Measurements from ENCODE around the gene CASTOR1. TPM values are rescaled to one million over a fixed set of nuclear protein-coding genes. Genes with fewer than 3 reads are reported as not detected.
A peak's percentile ranks its signal among the peaks of the same experiment; 100 is the strongest.
"Not testable (repeated sequence)": the region's sequence is repeated elsewhere in the genome, so short reads cannot be mapped to it uniquely, and the experiment has no call there.

Gene CASTOR1
- total RNA-seq (1 to 10 TPM; 2.8 to 7.9 (median 5.4) TPM), polyA plus RNA-seq (10 to 100 TPM; 13.9 to 14.7 TPM)
- long read RNA-seq, donor 1, transcript CASTOR1-202 (9 exons, 1,623 nt) = major isoform, 11 of 13 reads
- long read RNA-seq, donor 1, partial matches to known transcripts = 0 of 13 reads
- long read RNA-seq, donor 1, other reads (novel, unspliced or antisense) = 1 of 13 reads
- long read RNA-seq, donor 2, transcript CASTOR1-202 (9 exons, 1,623 nt) = major isoform, 10 of 19 reads
- long read RNA-seq, donor 2, partial matches to known transcripts = 1 of 19 reads
- long read RNA-seq, donor 2, other reads (novel, unspliced or antisense) = 4 of 19 reads
- long read RNA-seq, donor 3, transcript CASTOR1-202 (9 exons, 1,623 nt) = major isoform, 9 of 12 reads
- long read RNA-seq, donor 3, partial matches to known transcripts = 0 of 12 reads
- long read RNA-seq, donor 3, other reads (novel, unspliced or antisense) = 3 of 12 reads

GRCh38 chr22:30289141-30289979 is at the start of gene CASTOR1:
Gene CASTOR1 (minus strand): TSS chr22:30289505. CDS start chr22:30289497, 8 bp downstream.
- 1% methylated on average over 84 to 85 of the region's 85 CpGs for WGBS, 2 donors
- ATAC-seq (peak; percentile 87 to 92 (median 91)), DNase-seq (peak; percentile 99)
- Histone ChIP-seq H3K9me3 (no peaks in the 10 kb centered on the region), H3K4me3 (peak within 1 kb of the TSS; percentile 56 to 99 (median 92)), H3K27me3 (no peaks in the 10 kb centered on the region), H3K36me3 (peaks cover 0 to 51% (median 31%) of the 10 kb centered on the region in 9 donors), H3K4me1 (peaks cover 17 to 49% (median 39%) of the 10 kb centered on the region in 9 donors), H3K27ac (peak within 1 kb of the TSS; percentile 83 to 98 (median 93))
- intact Hi-C loops (cut with DNase I) = loop anchor here in 9 of 10 donors (1.0 to 10.0 kb wide), 11 partner anchors 37 to 98 kb away; partner anchors contain the start of genes TBC1D10A (in 7 of the 9), SF3A1 (in 6 of the 9), CCDC157 (in 3 of the 9) and RNF215 (in 3 of the 9)
- peak in 1 of 9 donors; percentile 6 for TF ChIP-seq CTCF (IDR thresholded peaks at IDR 0.05)

GRCh38 chr22:30338802-30339201 is 49.5 kb upstream of the CASTOR1 start:
- Histone ChIP-seq H3K27me3 (no peaks in the 10 kb centered on the region), H3K36me3 (peaks cover 13 to 100% (median 97%) of the 10 kb centered on the region in 9 donors), H3K4me3 (no peak overlapping the region), H3K9me3 (no peaks in the 10 kb centered on the region), H3K27ac (no peak overlapping the region), H3K4me1 (peaks cover 3 to 65% (median 35%) of the 10 kb centered on the region in 9 donors)
- intact Hi-C loops (cut with DNase I) = no loop called here
- ATAC-seq = no peak
- no peak for TF ChIP-seq CTCF (IDR thresholded peaks at IDR 0.05)
- WGBS, 2 donors = 91% methylated on average over 7 of the region's 7 CpGs
- DNase-seq = no peak

GRCh38 chr22:30338341-30338740 is 49.0 kb upstream of the CASTOR1 start:
- DNase-seq; H3K9me3 ChIP-seq; ATAC-seq; intact Hi-C loops (cut with DNase I); H3K27me3 ChIP-seq; H3K4me3 ChIP-seq: not testable (repeated sequence)
- H3K27ac ChIP-seq = peak overlapping the region in 2 of 10 donors; percentile 5 to 36
- peaks cover 3 to 65% (median 35%) of the 10 kb centered on the region in 9 donors for H3K4me1 ChIP-seq
- 80 to 87% methylated on average over 9 of the region's 9 CpGs for WGBS, 2 donors
- H3K36me3 ChIP-seq = peaks cover 13 to 100% (median 97%) of the 10 kb centered on the region in 9 donors

- intact Hi-C loops (cut with DNase I) = no loop called here
- DNase-seq (no peak), ATAC-seq (peak in 2 of 8 donors; percentile 9 to 60)
- Histone ChIP-seq H3K4me1 (peaks cover 3 to 58% (median 33%) of the 10 kb centered on the region in 9 donors), H3K4me3 (no peak overlapping the region), H3K27ac (peak overlapping the region in 4 of 10 donors; percentile 2 to 36 (median 24)), H3K27me3 (no peaks in the 10 kb centered on the region), H3K9me3 (no peaks in the 10 kb centered on the region), H3K36me3 (peaks cover 13 to 100% (median 96%) of the 10 kb centered on the region in 9 donors)
- no peak for TF ChIP-seq CTCF (IDR thresholded peaks at IDR 0.05)
- 61 to 62% methylated on average over 8 of the region's 8 CpGs for WGBS, 2 donors
Measured at GRCh38 chr22:30337461-30337778, 48.1 kb upstream of the CASTOR1 start.

Data from heart right ventricle (tissue), 16 donors.